Measurements from ENCODE around the gene FGF9.

The FGF9 gene

GRCh38 chr13:21689097-21689496 lies 18.2 kb downstream of the FGF9 start (continued):
- TF ChIP-seq TSHZ2 (CRISPR knock-in tag; IDR thresholded peaks at IDR 0.05): no peak

- no peak for TF ChIP-seq ESRRG (CRISPR knock-in tag; IDR thresholded peaks at IDR 0.05)
- TF ChIP-seq ZNF565 (CRISPR knock-in tag; conservative IDR thresholded peaks at IDR 0.05; ENCODE audit: low read depth): no peak
- no peak for TF ChIP-seq ISL1 (CRISPR knock-in tag; IDR thresholded peaks at IDR 0.05)
- TF ChIP-seq POU6F1 (CRISPR knock-in tag; IDR thresholded peaks at IDR 0.05; ENCODE audit: borderline replicate concordance, low read depth): no peak
- no peak for TF ChIP-seq ZFP30 (CRISPR knock-in tag; IDR thresholded peaks at IDR 0.05)
- no peak for TF ChIP-seq ZC3H10 (CRISPR knock-in tag; IDR thresholded peaks at IDR 0.05)
- TF ChIP-seq ARNTL (CRISPR knock-in tag; IDR thresholded peaks at IDR 0.05; ENCODE audit: borderline replicate concordance, low read depth): no peak
- TF ChIP-seq RARB (CRISPR knock-in tag; IDR thresholded peaks at IDR 0.05): no peak
- TF ChIP-seq ZFP3 (CRISPR knock-in tag; IDR thresholded peaks at IDR 0.05): no peak
- TF ChIP-seq TOX (CRISPR knock-in tag; IDR thresholded peaks at IDR 0.05; ENCODE audit: borderline replicate concordance): no peak
- TF ChIP-seq OSR1 (CRISPR knock-in tag; IDR thresholded peaks at IDR 0.05): no peak
- TF ChIP-seq CREB5 (CRISPR knock-in tag; IDR thresholded peaks at IDR 0.05; ENCODE audit: low read depth): no peak
- no peak for TF ChIP-seq TSHZ2 (CRISPR knock-in tag; IDR thresholded peaks at IDR 0.05)
- TF ChIP-seq GLIS3 (CRISPR knock-in tag; IDR thresholded peaks at IDR 0.05): no peak
- no peak for TF ChIP-seq TCF4 (CRISPR knock-in tag; IDR thresholded peaks at IDR 0.05; ENCODE audit: borderline replicate concordance)
- no peak for TF ChIP-seq CSDC2 (CRISPR knock-in tag; IDR thresholded peaks at IDR 0.05)
- TF ChIP-seq PATZ1 (CRISPR knock-in tag; IDR thresholded peaks at IDR 0.05; ENCODE audit: borderline replicate concordance): no peak
- no peak for TF ChIP-seq BACH2 (CRISPR knock-in tag; IDR thresholded peaks at IDR 0.05; ENCODE audit: borderline replicate concordance)
- ATAC-seq: no peak
Measured at GRCh38 chr13:21690955-21691354, 20.1 kb downstream of the FGF9 start.

GRCh38 chr13:21691500-21691899 lies 20.6 kb downstream of the FGF9 start:
- ATAC-seq: no peak
- TF ChIP-seq ZNF70 (CRISPR knock-in tag; IDR thresholded peaks at IDR 0.05) (no peak), ARNTL (CRISPR knock-in tag; IDR thresholded peaks at IDR 0.05; ENCODE audit: borderline replicate concordance, low read depth) (no peak), RARB (CRISPR knock-in tag; IDR thresholded peaks at IDR 0.05) (no peak), ESRRG (CRISPR knock-in tag; IDR thresholded peaks at IDR 0.05) (no peak), ZNF565 (CRISPR knock-in tag; conservative IDR thresholded peaks at IDR 0.05; ENCODE audit: low read depth) (no peak), ZFP30 (CRISPR knock-in tag; IDR thresholded peaks at IDR 0.05) (no peak), SNAI2 (CRISPR knock-in tag; IDR thresholded peaks at IDR 0.05) (no peak), TOX (CRISPR knock-in tag; IDR thresholded peaks at IDR 0.05; ENCODE audit: borderline replicate concordance) (no peak), GLIS3 (CRISPR knock-in tag; IDR thresholded peaks at IDR 0.05) (no peak), BACH2 (CRISPR knock-in tag; IDR thresholded peaks at IDR 0.05; ENCODE audit: borderline replicate concordance) (no peak), CREB5 (CRISPR knock-in tag; IDR thresholded peaks at IDR 0.05; ENCODE audit: low read depth) (no peak), TCF4 (CRISPR knock-in tag; IDR thresholded peaks at IDR 0.05; ENCODE audit: borderline replicate concordance) (no peak), ZNF8 (CRISPR knock-in tag; IDR thresholded peaks at IDR 0.05) (no peak), CSRNP3 (CRISPR knock-in tag; IDR thresholded peaks at IDR 0.05) (no peak)
